ENCODE measurements around the gene DLGAP1. TPM values are rescaled to one million over a fixed set of nuclear protein-coding genes. Genes with fewer than 3 reads are reported as not detected.

Gene DLGAP1
- total RNA-seq, 1 experiment from 2014 or later, result 23.2 TPM

DNA sequence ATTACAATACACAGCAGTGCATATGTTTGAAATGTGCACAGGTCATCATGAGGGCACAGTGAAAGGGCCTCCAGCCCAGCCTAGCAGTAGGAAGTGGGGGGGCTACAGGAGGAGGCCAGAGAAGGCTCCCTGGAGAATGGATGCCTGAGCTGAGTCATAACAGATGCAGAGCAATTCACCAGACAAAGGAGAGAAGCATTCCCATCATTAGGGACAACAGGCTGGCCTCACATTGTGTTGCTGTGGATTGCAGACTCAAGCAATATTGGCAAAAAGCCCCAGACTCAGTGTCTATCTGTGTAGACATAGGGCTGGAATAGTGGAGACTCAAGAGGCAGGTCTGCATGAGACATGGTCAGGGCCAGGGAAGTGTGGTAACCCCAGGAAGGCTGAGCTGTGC lies 329.9 kb downstream of the DLGAP1 start:
- Histone ChIP-seq H4K8ac (replicated peaks; ENCODE audit: insufficient read length, low read depth, low read length) (no peak overlapping the region), H2BK12ac (ENCODE audit: insufficient read length, low read depth, low read length) (no peak overlapping the region), H3K4me2 (ENCODE audit: insufficient read depth, insufficient read length, low read length) (no peak overlapping the region), H3K4me1 (ENCODE audit: insufficient read depth, low read length) (peaks cover 28% of the 10 kb centered on the region), H3K27ac (ENCODE audit: insufficient read length, low read depth, low read length) (peak overlapping the region; percentile 75), H3K14ac (ENCODE audit: insufficient read depth, low read length) (peak overlapping the region; percentile 32; the same call in 1 of the 2 replicates), H3K79me2 (ENCODE audit: insufficient read depth, low read length) (no peaks in the 10 kb centered on the region), H2BK15ac (ENCODE audit: low read depth, low read length) (no peak overlapping the region), H3K9me3 (ENCODE audit: control insufficient read depth, low read depth, low read length) (no peaks in the 10 kb centered on the region), H3K23me2 (ENCODE audit: insufficient read length, low read depth, low read length, poor library complexity, severe bottlenecking) (no peaks in the 10 kb centered on the region), H3K56ac (ENCODE audit: insufficient read length, low read depth, low read length) (no peak overlapping the region), H4K20me1 (ENCODE audit: control insufficient read depth, insufficient read depth, insufficient read length) (no peaks in the 10 kb centered on the region), H2AK5ac (ENCODE audit: insufficient read length, low read length) (no peak overlapping the region), H3T11ph (ENCODE audit: low read length) (no peak overlapping the region), H2AFZ (ENCODE audit: low read length) (no peak overlapping the region), H3K79me1 (ENCODE audit: insufficient read depth, low read depth, low read length, poor library complexity, severe bottlenecking) (peaks cover 2% of the 10 kb centered on the region), H3K4ac (ENCODE audit: low read depth, low read length) (no peak overlapping the region), H3K9ac (ENCODE audit: extremely low read depth, insufficient read length, low read length) (no peak overlapping the region), H2BK20ac (ENCODE audit: low read depth, low read length, poor library complexity, severe bottlenecking) (no peak overlapping the region), H3K18ac (ENCODE audit: insufficient read length, low read depth, low read length) (peak overlapping the region; percentile 54), H4K91ac (ENCODE audit: insufficient read length, low read depth, low read length) (no peak overlapping the region), H3K23ac (ENCODE audit: insufficient read length, low read depth, low read length) (no peak overlapping the region), H4K5ac (ENCODE audit: insufficient read length, low read depth, low read length) (peak overlapping the region; percentile 69), H3K27me3 (ENCODE audit: insufficient read depth, low read length) (no peaks in the 10 kb centered on the region), H2BK120ac (ENCODE audit: low read depth, low read length, poor library complexity, severe bottlenecking) (no peak overlapping the region), H2BK5ac (ENCODE audit: insufficient read length, low read length) (peak overlapping the region; percentile 43)
- Mint-ChIP-seq H3K4me3 (peak overlapping the region in 1 of 2 experiments; percentile 45; a peak in 2 of 5 replicates), H3K4me1 (peaks cover 83 to 85% of the 10 kb centered on the region in 2 experiments), H3K36me3 (ENCODE audit: insufficient read depth in 1 of 3, low read depth in 3 of 3) (peaks cover 3 to 4% (median 3%) of the 10 kb centered on the region in 3 experiments; a peak in 3 of 7 replicates), H3K9me3 (no peaks in the 10 kb centered on the region), H3K27me3 (ENCODE audit: low read depth) (no peaks in the 10 kb centered on the region; the same call in 1 of the 2 replicates), H3K27ac (peak overlapping the region; percentile 94 to 98 (median 96))
- TF ChIP-seq, protein P1, sequence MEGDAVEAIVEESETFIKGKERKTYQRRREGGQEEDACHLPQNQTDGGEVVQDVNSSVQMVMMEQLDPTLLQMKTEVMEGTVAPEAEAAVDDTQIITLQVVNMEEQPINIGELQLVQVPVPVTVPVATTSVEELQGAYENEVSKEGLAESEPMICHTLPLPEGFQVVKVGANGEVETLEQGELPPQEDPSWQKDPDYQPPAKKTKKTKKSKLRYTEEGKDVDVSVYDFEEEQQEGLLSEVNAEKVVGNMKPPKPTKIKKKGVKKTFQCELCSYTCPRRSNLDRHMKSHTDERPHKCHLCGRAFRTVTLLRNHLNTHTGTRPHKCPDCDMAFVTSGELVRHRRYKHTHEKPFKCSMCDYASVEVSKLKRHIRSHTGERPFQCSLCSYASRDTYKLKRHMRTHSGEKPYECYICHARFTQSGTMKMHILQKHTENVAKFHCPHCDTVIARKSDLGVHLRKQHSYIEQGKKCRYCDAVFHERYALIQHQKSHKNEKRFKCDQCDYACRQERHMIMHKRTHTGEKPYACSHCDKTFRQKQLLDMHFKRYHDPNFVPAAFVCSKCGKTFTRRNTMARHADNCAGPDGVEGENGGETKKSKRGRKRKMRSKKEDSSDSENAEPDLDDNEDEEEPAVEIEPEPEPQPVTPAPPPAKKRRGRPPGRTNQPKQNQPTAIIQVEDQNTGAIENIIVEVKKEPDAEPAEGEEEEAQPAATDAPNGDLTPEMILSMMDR (conservative IDR thresholded peaks at IDR 0.05), result no peak
- DNase-seq, result peak; percentile 73
